Measurements from ENCODE around the gene ZBTB40. TPM values are rescaled to one million over a fixed set of nuclear protein-coding genes. Genes with fewer than 3 reads are reported as not detected.

Gene ZBTB40
- total and polyA plus RNA-seq, 4 donors: 2.1 to 11.2 (median 4.6) TPM

GRCh38 chr1:22547186-22547817 is 95.7 kb downstream of the ZBTB40 start:
- no peaks in the 10 kb centered on the region for H3K36me3 ChIP-seq (ENCODE audit: control insufficient read depth in 4 of 4, insufficient read depth in 3 of 4, low read depth in 1 of 4, low read length in 3 of 4)
- no peak overlapping the region for H3K4me3 ChIP-seq (ENCODE audit: low read depth in 1 of 3, low read length in 3 of 3)
- H3K9ac ChIP-seq (ENCODE audit: low read depth in 1 of 2, low read length in 2 of 2): no peak overlapping the region
- no peak overlapping the region for H3K27ac ChIP-seq (ENCODE audit: low read depth in 1 of 2, low read length in 2 of 2)
- no peak for DNase-seq (ENCODE audit: low spot score)
- TF ChIP-seq ZBTB33 (IDR thresholded peaks at IDR 0.05) (no peak), YY1 (IDR thresholded peaks at IDR 0.05) (no peak), RXRA (IDR thresholded peaks at IDR 0.05) (no peak), FOXA2 (IDR thresholded peaks at IDR 0.05) (no peak), FOXA1 (IDR thresholded peaks at IDR 0.05) (no peak), TAF1 (conservative IDR thresholded peaks at IDR 0.05) (no peak), ATF3 (IDR thresholded peaks at IDR 0.05) (no peak), SP1 (IDR thresholded peaks at IDR 0.05) (no peak), CTCF (IDR thresholded peaks at IDR 0.05; ENCODE audit: low read depth, low read length, missing input control) (no peak), REST (IDR thresholded peaks at IDR 0.05) (no peak), MAX (IDR thresholded peaks at IDR 0.05) (no peak), NR2F2 (IDR thresholded peaks at IDR 0.05) (no peak), EGR1 (IDR thresholded peaks at IDR 0.05; ENCODE audit: low read depth in 2 of 2) (no peak)
- peaks cover 0 to 3% (median 0%) of the 10 kb centered on the region in 4 donors for H3K27me3 ChIP-seq (ENCODE audit: control insufficient read depth in 4 of 4, insufficient read depth in 4 of 4, low read length in 3 of 4)
- no peaks in the 10 kb centered on the region for H3K9me3 ChIP-seq (ENCODE audit: control insufficient read depth in 4 of 4, low read length in 3 of 4)
- no peaks in the 10 kb centered on the region for H3K4me1 ChIP-seq (ENCODE audit: control insufficient read depth in 4 of 4, insufficient read depth in 4 of 4, low read length in 3 of 4)
- 65% methylated on average over 6 of the region's 6 CpGs for WGBS

GRCh38 chr1:22547818-22548462 is 96.3 kb downstream of the ZBTB40 start:
- H3K36me3 ChIP-seq (ENCODE audit: control insufficient read depth in 4 of 4, insufficient read depth in 3 of 4, low read depth in 1 of 4, low read length in 3 of 4): no peaks in the 10 kb centered on the region
- no peak overlapping the region for H3K27ac ChIP-seq (ENCODE audit: low read depth in 1 of 2, low read length in 2 of 2)
- 25% methylated on average over 12 of the region's 12 CpGs for WGBS
- no peaks in the 10 kb centered on the region for H3K4me1 ChIP-seq (ENCODE audit: control insufficient read depth in 4 of 4, insufficient read depth in 4 of 4, low read length in 3 of 4)
- no peaks in the 10 kb centered on the region for H3K9me3 ChIP-seq (ENCODE audit: control insufficient read depth in 4 of 4, low read length in 3 of 4)
- H3K27me3 ChIP-seq (ENCODE audit: control insufficient read depth in 4 of 4, insufficient read depth in 4 of 4, low read length in 3 of 4): peaks cover 0 to 3% (median 0%) of the 10 kb centered on the region in 4 donors
- H3K4me3 ChIP-seq (ENCODE audit: low read depth in 1 of 3, low read length in 3 of 3): no peak overlapping the region
- DNase-seq (ENCODE audit: low spot score): no peak
- no peak overlapping the region for H3K9ac ChIP-seq (ENCODE audit: low read depth in 1 of 2, low read length in 2 of 2)
- no peak for TF ChIP-seq NR2F2 (IDR thresholded peaks at IDR 0.05)
- TF ChIP-seq ATF3 (IDR thresholded peaks at IDR 0.05): no peak
- no peak for TF ChIP-seq RXRA (IDR thresholded peaks at IDR 0.05)
- TF ChIP-seq HNF4G (IDR thresholded peaks at IDR 0.05): no peak
- no peak for TF ChIP-seq HNF4A (conservative IDR thresholded peaks at IDR 0.05)
- TF ChIP-seq JUND (IDR thresholded peaks at IDR 0.05): no peak
- TF ChIP-seq CTCF (IDR thresholded peaks at IDR 0.05; ENCODE audit: low read depth, low read length, missing input control): no peak
- no peak for TF ChIP-seq FOXA1 (IDR thresholded peaks at IDR 0.05)
- no peak for TF ChIP-seq RAD21 (IDR thresholded peaks at IDR 0.05)
